ENCODE measurements around the gene NOL4L.

Gene NOL4L

GRCh38 chr20:32539817-32540675 lies 45.1 kb downstream of the NOL4L start:
- no peak for DNase-seq (ENCODE audit: low spot score)

- DNase-seq (ENCODE audit: low spot score) = peak; percentile 34
Measured at GRCh38 chr20:32539026-32539816, 45.9 kb downstream of the NOL4L start.

- DNase-seq (ENCODE audit: low spot score) = peak; percentile 27
Measured at GRCh38 chr20:32538526-32538939, 46.6 kb downstream of the NOL4L start.

GRCh38 chr20:32537657-32538525 lies 47.2 kb downstream of the NOL4L start:
- no peak for DNase-seq (ENCODE audit: low spot score)

GRCh38 chr20:32536851-32537656 lies 48.1 kb downstream of the NOL4L start:
- DNase-seq (ENCODE audit: low spot score) = no peak

GRCh38 chr20:32535953-32536823 lies 48.9 kb downstream of the NOL4L start:
- peak; percentile 82 for DNase-seq (ENCODE audit: low spot score)

GRCh38 chr20:32535316-32535952 lies 49.7 kb downstream of the NOL4L start:
- DNase-seq (ENCODE audit: low spot score) = peak; percentile 77

- no peak for DNase-seq (ENCODE audit: low spot score)
Measured at GRCh38 chr20:32534661-32535240, 50.4 kb downstream of the NOL4L start.

GRCh38 chr20:32533732-32534131 lies 51.4 kb downstream of the NOL4L start:
- DNase-seq (ENCODE audit: low spot score) = no peak

GRCh38 chr20:32532246-32532645 lies 52.9 kb downstream of the NOL4L start:
- no peak for DNase-seq (ENCODE audit: low spot score)

GRCh38 chr20:32528905-32529670 lies 56.0 kb downstream of the NOL4L start:
- DNase-seq (ENCODE audit: low spot score) = no peak

- no peak for DNase-seq (ENCODE audit: low spot score)
Measured at GRCh38 chr20:32528171-32528891, 56.8 kb downstream of the NOL4L start.

GRCh38 chr20:32527447-32528055 lies 57.6 kb downstream of the NOL4L start:
- DNase-seq (ENCODE audit: low spot score) = no peak

GRCh38 chr20:32527052-32527446 lies 58.1 kb downstream of the NOL4L start:
- DNase-seq (ENCODE audit: low spot score) = no peak

GRCh38 chr20:32526541-32526940 lies 58.6 kb downstream of the NOL4L start:
- no peak for DNase-seq (ENCODE audit: low spot score)

- DNase-seq (ENCODE audit: low spot score) = no peak
Measured at GRCh38 chr20:32526125-32526524, 59.0 kb downstream of the NOL4L start.

- peak; percentile 93 for DNase-seq (ENCODE audit: low spot score)
Measured at GRCh38 chr20:32524829-32525501, 60.2 kb downstream of the NOL4L start.
